HG03039 (cell line): Measurements from ENCODE around the gene KRTAP5-11.
"Not testable (repeated sequence)": the region's sequence is repeated elsewhere in the genome, so short reads cannot be mapped to it uniquely, and the experiment has no call there.

Experiments
- ATAC-seq: cut with Tn5 transposase; IDR thresholded peaks from one replicate; pipeline ENCODE4 v1.9.1; 2021; ENCODE audit warnings: mild to moderate bottlenecking, moderate library complexity; ENCODE audit not compliant: unreplicated experiment

The KRTAP5-11 gene

DNA sequence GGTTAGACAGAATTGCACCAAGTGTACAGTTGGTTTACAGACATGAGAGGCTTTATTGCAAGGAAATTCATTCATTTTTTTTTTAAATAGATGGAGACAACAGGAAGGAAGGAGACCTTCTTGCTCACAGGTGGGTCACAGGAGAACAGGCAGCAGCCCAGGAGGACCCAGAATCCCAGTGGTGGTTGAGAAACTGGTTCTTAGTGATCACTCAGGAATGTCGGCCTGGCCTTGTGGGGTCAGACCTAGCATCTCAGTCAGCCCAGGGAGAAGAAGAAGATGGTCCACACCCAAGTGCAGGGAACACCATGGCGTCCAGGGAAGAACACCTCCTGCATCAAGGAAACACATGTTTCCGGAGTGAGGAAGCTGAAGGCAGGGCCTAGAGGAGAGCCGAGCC, 849 bp downstream of the KRTAP5-11 start:
- no peak for ATAC-seq

DNA sequence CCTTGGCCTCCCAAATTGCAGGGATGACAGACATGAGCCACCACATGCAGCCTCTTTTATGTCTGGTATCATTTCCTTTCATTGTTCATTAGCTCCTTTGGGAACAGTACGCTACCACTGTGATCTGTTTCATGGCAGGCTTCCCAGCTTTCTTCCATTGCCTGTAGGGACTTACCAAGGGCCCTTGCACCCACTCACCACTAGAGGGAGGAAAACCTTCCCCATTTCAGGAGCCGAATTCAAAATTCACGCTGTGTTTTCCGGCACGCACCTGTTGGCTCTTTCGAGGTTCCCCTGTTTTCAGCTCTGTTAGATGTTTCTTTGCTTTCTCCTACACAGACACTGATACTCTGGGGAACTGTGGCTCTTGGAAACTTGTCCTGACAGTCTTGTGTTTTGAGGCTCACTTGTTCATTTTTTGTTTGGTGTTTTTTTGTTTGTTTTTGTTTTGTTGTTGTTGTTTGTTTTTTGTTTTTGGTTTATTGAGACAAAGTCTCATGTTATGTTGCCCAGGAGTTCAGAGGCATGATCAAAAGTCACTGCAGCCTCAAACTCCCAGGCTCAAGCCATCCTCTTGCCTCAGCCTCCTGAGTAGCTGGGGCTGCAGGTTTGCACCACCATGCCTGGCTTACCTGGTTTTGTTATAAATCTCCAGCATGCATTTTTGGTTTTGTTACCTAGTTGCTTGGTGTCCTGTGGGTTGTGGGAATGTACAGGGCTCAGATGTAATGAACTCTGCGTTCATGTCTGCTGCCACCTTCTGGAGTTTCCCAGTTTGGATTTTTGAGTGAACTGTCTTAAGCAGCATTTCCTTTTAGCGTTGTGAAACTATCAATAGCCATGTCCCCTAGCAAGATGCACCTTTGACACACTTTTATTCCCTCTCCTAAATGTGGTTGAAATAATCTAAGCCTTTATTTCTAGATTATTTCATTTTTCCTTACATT, 2.3 kb downstream of the KRTAP5-11 start:
- no peak for ATAC-seq

DNA sequence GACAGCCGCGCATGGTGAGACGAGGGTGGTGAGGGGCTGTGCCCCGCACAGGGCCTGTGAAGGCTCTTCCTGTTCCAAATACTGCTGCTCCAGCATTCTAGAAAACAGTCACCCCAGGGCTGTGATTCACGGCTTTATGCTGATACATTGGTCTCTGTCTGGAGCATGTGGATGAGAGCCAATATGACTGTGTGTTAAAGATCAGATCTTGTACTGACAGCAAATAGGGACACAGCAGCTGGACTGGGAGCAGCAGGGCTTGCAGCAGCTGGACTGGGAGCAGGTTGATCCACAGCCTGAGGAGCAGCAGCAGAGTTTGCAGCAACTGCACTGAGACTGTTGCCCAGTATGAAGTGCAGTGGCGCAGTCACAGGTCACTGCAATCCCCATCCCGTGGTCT, 3.2 kb downstream of the KRTAP5-11 start:
- ATAC-seq: not testable (repeated sequence)

DNA sequence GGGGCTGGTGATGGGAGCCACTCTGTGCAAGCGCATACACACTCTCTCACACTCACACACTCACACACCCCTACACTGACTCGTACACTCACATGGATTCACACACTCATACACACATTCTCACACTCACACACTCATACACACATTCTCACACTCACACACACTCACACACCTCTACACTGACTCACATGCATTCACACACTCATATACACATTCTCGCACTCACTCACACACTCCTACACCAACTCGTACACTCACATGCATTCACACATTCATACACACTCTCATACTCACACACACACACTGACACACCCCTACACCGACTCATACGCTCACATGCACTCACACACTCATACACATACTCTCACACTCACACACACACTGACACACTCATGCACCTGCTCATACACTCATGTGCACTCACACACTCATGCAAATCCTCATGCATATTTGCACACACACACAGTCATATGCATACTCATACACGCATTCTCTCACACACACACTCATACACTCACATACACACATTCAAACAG, 5.1 kb downstream of the KRTAP5-11 start:
- ATAC-seq: no peak

DNA sequence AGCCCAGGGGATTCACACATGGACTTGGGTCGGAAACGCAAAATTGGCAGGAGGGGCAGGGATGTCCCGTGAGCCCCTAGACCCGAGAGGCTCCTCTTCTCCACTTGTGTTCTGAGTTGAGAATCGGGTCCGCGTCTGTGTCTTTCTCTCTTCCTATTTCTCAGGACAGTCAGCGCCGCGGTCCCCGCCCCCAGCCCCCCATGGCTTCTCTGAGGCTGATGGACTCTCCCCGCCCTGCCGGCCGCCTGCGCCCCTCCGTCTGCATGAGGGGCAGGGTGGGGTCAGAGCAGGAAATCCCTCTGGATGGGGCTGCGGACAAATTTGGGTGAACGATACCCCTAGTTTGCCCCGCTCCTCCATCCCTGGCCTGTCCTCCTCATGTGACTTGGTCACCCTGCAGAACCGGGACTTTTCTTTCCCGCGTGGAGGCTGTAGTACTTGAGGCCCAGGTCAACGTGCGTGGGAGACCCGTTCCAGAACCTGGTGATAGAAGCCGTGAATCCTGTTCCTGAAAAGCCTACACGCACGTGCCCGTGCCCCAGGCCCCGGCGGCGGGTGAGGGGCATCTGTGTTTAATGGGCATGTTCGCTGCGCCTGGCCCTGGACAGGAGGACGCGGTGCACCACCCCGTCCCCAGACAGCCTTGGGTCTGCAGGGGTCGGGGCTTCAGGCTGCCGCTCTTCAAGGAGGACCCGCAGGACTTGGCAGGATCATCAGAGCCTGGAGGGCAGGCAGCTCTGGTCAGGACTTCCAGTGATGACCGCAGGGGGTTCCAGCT, 5.8 kb downstream of the KRTAP5-11 start:
- ATAC-seq: not testable (repeated sequence)

DNA sequence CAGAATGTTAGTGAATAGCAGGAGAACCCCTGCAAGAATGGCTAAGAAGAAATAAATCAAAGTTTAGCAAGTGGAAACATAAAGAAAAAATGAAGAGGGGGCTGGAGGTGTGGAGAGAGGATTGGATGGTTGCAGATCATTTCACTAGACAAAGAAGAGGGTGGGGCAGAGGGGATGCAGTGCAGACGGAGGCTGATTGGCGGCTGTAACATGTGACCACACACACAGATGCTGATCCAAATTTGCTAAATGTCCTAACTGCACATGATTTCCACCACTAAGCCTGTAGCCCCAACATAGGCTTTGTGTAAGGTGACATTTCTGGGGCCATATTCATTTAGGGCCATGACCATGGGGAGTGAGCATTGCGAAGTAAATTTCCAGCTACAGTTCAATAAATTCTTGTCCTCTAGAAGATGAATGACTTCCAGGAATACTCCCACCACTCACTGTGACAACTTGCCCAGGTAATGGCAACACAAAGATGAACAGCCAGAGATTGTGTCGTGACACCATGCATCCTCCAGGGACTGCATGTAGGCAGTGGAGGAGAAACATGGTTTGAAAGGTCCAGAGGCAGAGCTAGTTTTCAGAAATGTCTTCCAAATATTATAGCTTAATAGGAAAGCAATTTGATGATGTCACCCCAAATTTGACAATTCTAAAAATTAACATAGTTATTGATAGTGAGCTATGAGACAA, 6.8 kb downstream of the KRTAP5-11 start:
- ATAC-seq: no peak

DNA sequence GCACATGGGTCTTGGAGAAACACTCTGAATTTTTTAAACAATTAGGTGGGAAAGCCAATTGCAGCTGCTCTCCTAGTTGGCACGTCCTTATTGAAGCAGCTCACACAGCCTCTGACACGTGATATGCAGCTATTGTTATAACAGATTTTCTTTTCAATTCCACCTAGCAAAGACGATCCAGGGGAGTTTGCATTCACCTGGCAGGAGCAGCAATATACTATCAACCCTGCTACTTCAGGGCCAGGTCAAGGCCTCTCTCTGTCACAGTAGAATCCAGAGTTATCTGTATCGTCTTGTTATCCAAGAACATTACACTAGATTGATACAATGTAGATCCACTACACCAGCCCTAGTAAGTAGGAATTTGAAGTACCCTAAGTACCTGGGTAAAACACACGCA, 8.3 kb downstream of the KRTAP5-11 start:
- no peak for ATAC-seq

DNA sequence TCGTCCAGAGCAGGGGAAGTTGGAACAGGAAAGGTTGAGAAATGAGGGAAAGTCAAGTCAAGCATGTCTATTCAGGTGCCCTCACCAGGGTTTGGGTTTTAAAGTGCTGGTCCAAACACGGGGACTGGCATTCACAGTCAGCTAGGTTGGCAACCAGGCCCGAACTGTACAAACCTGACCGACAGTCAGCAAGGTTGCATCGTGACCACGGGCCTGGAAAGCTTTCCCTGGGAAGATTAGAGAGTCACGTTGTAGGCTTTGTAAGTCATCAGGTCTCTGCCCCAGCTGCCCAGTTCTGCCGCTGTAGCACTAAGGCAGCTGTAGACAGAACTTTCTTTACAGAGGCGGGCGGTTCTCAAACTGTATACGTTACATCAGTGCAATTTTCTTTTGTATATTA, 9.9 kb downstream of the KRTAP5-11 start:
- ATAC-seq: no peak

DNA sequence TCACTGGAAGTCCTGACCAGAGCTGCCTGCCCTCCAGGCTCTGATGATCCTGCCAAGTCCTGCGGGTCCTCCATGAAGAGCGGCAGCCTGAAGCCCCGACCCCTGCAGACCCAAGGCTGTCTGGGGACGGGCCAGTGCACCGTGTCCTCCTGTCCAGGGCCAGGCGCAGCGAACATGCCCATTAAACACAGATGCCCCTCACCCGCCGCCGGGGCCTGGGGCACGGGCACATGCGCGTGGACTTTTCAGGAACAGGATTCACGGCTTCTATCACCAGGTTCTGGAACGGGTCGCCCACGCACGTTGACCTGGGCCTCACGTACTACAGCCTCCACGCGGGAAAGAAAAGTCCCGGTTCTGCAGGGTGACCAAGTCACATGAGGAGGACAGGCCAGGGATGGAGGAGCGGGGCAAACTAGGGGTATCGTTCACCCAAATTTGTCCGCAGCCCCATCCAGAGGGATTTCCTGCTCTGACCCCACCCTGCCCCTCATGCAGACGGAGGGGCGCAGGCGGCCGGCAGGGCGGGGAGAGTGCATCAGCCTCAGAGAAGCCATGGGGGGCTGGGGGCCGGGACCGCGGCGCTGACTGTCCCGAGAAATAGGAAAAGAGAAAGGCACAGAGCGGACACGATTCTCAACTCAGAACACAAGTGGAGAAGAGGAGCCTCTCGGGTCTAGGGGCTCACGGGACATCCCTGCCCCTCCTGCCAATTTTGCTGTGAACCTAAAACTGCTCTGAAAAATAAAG, 11.4 kb downstream of the KRTAP5-11 start:
- not testable (repeated sequence) for ATAC-seq

DNA sequence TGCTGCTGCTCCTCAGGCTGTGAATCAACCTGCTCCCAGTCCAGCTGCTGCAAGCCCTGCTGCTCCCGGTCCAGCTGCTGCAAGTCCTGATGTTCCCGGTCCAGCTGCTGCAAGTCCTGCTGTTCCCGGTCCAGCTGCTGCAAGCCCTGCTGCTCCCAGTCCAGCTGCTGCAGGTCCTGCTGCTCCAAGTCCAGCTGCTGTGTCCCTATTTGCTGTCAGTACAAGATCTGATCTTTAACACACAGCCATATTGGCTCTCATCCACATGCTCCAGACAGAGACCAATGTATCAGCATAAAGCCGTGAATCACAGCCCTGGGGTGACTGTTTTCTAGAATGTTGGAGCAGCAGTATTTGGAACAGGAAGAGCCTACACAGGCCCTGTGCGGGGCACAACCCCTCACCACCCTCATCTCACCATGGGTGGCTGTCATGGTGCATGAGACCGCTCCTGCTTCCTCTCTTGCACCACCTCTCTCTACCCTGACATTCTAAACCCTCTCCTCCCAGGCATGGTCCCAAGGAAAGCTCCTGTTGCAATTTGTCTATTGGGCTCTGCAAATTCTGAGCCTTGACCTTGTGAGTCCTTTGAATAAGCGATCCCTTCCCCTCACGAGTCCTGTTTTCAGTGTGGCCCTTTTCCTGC, 13.8 kb downstream of the KRTAP5-11 start:
- no peak for ATAC-seq

DNA sequence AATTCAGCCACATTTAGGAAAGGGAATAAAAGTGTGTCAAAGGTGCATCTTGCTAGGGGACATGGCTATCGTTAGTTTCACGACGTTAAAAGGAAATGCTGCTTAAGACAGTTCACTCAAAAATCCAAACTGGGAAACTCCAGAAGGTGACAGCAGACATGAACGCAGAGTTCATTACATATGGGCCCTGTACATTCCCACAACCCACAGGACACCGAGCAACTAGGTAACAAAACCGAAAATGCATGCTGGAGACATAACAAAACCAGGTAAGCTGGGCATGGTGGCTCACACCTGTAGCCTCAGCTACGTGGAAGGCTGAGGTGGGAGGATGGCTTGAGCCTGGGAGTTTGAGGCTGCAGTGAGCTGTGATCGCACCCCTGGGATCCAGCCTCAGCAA, 15.0 kb downstream of the KRTAP5-11 start:
- ATAC-seq: not testable (repeated sequence)

DNA sequence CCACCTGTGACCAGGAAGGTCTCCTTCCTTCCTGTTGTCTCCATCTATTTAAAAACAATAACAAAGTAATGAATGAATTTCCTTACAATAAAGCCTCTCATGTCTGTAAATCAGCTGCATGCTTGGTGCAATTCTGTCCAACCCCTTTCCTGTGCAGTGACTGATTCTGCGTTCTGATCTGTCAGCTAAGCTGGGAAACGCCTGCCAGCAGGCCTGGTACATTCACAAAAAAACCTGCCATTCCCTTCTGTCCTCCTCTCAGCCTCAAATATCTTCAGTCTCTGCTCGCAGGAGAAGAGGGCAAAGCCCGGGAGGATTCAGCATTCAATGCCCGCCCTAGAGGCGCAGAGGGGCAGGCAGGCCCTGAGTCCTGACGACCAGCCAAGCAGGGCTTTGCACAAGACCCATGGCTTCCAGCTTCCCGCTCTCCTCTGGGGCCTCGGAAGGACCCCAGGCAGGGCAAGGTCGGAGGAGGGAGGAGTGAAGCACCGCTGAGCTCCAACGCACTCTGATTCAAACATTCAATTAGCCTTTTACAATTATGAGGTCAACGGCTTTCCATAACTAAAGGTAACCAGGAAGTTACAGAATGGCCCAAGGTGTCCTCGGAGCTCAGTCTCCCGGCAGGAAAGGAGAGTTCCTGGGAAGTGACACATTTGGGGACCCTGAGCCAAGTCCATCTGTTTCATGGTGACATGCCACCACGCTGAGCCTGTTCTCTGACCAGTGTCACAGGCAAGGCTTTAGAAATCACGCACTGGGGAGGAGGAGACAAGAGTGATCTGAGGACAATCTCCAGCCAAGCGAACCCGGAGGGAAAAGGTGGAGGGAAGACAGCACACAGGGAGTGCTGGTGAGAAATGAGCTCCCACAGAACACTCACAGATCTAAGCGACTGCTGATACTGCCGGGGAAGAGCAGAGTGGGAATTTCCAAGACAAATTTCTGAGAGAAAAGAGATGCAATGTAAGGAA, 15.8 kb downstream of the KRTAP5-11 start:
- ATAC-seq: not testable (repeated sequence)

DNA sequence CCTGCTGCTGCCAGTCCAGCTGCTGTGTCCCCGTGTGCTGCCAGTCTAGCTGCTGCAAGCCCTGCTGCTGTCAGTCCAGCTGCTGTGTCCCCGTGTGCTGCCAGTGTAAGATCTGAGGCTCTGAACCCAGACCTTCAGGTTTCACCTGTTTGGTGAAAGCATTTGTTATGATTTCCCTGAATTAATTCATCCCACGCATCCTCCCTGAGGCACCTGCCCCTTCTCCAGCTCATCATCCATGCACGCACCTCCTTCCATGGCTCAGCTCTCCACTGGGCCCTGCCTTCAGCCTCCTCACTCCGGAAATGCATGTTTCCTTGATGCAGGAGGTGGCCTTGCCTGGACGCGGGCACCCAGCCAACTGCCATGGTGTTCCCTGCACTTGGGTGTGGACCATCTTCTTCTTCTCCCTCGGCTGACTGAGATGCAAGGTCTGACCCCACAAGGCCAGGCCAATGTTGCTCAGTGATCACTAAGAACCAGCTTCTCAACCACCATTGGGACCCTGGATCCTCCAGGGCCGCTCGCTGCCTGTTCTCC, 16.5 kb downstream of the KRTAP5-11 start:
- ATAC-seq: no peak

DNA sequence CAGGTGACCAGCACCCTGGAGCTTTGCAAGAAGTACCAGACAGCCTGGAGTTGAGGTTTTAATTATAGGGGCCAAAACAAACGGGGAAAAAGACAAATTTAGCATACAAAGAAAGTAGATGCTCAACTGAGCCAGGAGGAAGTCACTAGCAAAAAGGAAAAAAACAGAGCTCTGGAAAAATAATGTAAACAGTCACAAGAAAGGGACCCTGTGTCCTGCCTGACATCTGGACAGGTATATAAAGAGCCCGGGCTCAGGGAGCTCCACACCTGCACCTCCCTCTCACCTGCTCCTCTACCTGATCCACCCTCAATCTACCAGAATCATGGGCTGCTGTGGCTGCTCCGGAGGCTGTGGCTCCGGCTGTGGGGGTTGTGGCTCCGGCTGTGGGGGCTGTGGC, 17.4 kb downstream of the KRTAP5-11 start, which contains the start of gene KRTAP5-10:
Gene KRTAP5-10, plus strand, starts transcription at position 301 of the 400 bp plus-strand sequence. Its CDS starts 25 bp downstream, at position 326.
- ATAC-seq: no peak

DNA sequence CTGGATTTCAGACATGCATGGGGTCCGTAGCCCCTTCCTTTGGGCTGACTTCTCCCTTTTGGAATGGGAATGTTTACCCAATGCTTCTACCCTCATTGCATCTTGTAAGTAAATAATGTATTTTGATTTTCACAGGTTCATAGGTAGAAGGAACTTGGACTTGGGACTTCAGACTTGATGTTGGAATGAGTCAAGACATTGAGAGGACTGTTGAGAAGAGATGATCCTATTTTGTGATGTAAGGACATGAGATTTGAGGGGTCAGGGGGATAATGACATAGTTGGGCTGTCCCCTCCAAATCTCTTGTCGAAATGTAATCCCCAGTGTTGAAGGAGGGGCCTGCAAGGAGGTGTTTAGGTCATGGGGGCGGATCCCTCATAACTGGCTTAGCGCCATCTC, 18.2 kb downstream of the KRTAP5-11 start:
- no peak for ATAC-seq

DNA sequence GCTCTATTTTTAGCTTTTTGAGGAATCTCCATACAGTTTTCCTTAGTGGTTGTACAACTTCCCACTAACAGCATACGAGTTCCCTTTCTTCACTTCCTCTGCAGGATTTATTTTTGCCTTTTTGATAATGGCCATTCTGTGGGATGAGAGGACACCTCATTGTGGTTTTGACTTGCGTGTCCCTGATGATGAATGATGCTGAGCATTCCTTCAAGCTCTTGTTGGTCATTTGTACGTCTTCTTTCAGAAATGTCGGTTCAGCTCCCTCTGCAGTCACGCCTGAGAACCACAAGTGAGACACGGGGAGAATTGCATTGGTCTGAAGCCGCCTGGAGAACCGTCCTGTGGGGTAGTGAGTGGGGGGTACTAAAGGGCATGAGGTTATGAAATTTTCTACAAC, 19.3 kb downstream of the KRTAP5-11 start:
- ATAC-seq: no peak

DNA sequence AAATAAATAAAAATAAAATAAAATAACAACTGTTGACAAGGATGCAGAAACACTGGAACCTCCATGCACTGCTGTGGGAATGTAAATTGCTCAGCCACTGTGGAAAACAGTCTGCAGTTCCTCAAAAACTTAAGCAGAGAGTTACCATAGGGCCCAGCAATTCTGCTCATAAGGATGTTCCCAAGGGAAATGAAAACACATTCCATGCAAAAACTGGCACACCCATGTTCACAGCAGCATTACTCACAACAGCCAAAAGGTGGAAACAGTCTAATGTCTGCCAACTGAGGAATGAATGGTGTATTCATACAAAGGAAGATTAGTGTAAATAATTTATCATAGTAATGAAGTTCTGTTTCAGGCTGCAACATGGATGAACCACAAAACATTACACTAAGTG, 20.6 kb downstream of the KRTAP5-11 start:
- ATAC-seq: no peak

DNA sequence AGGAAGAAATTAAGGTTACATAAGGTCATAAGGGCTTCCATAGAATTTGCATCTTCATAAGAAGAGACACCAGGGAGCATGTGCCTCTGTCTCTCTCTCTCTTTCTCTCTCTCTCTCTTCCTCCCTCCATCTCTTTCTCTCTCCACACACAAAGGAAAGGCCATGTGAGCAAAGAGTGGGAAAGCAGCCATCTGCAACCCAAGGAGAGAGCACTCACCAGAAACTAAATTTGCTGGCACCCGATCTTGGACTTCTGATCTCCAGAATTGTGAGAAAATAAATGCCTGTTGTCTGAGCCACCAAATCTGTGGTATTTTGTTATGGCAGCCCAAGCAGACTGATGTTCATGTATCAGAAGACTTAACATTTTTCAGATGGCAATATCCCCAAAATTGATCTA, 23.7 kb downstream of the KRTAP5-11 start:
- no peak for ATAC-seq
